T-helper 2 cell treated with Interferon-gamma antibody and Interleukin-4, amounts not matched to agents 100 ng/mL and 5 ng/mL, for 36 hours (primary cell): Measurements from ENCODE around the gene NR2C2. TPM values are rescaled to one million over a fixed set of nuclear protein-coding genes. Genes with fewer than 3 reads are reported as not detected.

ENCODE experiments used
- intact Hi-C: fragments of 100-400 bp; cut with micrococcal nuclease; formaldehyde crosslinking; loops from one replicate; pipeline ENCODE4 v1.15.1; 2023
- total RNA-seq: library from RNA; stranded (reverse); gene quantifications from 2 replicates; pipeline ENCODE4 v1.2.3, GENCODE V29; 2022

NR2C2 gene
- total RNA-seq, 1 donor from 2014 or later: 58.1 TPM

GRCh38 chr3:15094187-15094875 lies 146.9 kb downstream of the NR2C2 start:
- intact Hi-C loops: no loop called here

- intact Hi-C loops: no loop called here
Measured at GRCh38 chr3:15096046-15096445, 148.7 kb downstream of the NR2C2 start.

- intact Hi-C loops: loop anchor here (1.0 to 2.0 kb wide), 3 partner anchors 108 to 1167 kb away; partner anchors contain the start of genes CAPN7, CCDC174, DPH3 and OXNAD1
Measured at GRCh38 chr3:15097891-15098290, 150.5 kb downstream of the NR2C2 start.

Other genes with a start within 250 kb of the NR2C2 start
- 0.05 TPM in 1 of 2 replicates, not detected in the other for gene FGD5, start 128.6 kb upstream of the NR2C2 start, total RNA-seq
- 63.1 and 65.8 TPM in 2 replicates for gene MRPS25, start 117.7 kb downstream of the NR2C2 start, total RNA-seq
- 19.1 and 21.2 TPM in 2 replicates for gene RBSN, start 151.6 kb downstream of the NR2C2 start, total RNA-seq